ENCODE results near the gene FILIP1L.

DNA sequence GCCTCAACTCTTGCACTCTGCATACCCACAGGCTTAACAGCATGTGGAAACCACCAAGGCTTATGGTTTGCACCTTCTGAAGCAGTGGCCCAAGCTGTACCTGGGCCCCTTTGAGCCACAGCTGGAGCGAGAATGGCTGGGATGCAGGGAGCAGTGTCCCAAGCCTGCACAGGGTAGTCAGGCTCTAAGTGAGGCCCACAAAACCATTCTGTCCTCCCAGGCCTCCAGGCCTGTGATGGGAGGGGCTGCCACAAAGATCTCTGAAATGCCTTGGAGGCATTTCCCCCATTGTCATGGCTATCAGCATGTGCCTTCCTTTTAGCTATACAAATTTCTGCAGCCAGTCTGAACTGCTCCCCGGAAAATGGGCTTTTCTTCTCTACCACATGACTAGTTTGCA lies 309.1 kb downstream of the FILIP1L start:
- TF ChIP-seq, protein P1, sequence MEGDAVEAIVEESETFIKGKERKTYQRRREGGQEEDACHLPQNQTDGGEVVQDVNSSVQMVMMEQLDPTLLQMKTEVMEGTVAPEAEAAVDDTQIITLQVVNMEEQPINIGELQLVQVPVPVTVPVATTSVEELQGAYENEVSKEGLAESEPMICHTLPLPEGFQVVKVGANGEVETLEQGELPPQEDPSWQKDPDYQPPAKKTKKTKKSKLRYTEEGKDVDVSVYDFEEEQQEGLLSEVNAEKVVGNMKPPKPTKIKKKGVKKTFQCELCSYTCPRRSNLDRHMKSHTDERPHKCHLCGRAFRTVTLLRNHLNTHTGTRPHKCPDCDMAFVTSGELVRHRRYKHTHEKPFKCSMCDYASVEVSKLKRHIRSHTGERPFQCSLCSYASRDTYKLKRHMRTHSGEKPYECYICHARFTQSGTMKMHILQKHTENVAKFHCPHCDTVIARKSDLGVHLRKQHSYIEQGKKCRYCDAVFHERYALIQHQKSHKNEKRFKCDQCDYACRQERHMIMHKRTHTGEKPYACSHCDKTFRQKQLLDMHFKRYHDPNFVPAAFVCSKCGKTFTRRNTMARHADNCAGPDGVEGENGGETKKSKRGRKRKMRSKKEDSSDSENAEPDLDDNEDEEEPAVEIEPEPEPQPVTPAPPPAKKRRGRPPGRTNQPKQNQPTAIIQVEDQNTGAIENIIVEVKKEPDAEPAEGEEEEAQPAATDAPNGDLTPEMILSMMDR (IDR thresholded peaks at IDR 0.05), result no peak
- no peak for TF ChIP-seq POLR2A (IDR thresholded peaks at IDR 0.05)

All from adrenal gland (tissue), 5 donors.